ENCODE data around the gene MAPK11.
A peak's percentile ranks its signal among the peaks of the same experiment; 100 is the strongest.

The MAPK11 gene

GRCh38 chr22:50250555-50251476 is 19.4 kb downstream of the MAPK11 start, which contains the start of gene HDAC10:
HDAC10 (minus strand) TSS chr22:50251265; CDS start chr22:50251032, 233 bp downstream.
- DNase-seq: peak in 9 of 56 donors; percentile 24 to 58 (median 42)

- DNase-seq: no peak
These were observed 20.0 kb downstream of the MAPK11 start for GRCh38 chr22:50250249-50250554.

GRCh38 chr22:50249341-50250248 is 20.6 kb downstream of the MAPK11 start:
- DNase-seq: no peak

GRCh38 chr22:50248196-50249081 is 21.7 kb downstream of the MAPK11 start:
- DNase-seq: no peak

GRCh38 chr22:50247748-50248147 is 22.4 kb downstream of the MAPK11 start:
- peak in 4 of 56 donors; percentile 8 to 35 (median 18) for DNase-seq

GRCh38 chr22:50246242-50247175 is 23.7 kb downstream of the MAPK11 start:
- no peak for DNase-seq

- DNase-seq: no peak
These were observed 24.7 kb downstream of the MAPK11 start for GRCh38 chr22:50245214-50246072.

GRCh38 chr22:50244420-50245213 is 25.6 kb downstream of the MAPK11 start, which contains the start of gene TUBGCP6:
TUBGCP6 (minus strand) TSS chr22:50245023; CDS start chr22:50244459, 564 bp downstream.
- peak in 55 of 56 donors; percentile 67 to 98 (median 88) for DNase-seq

- no peak for DNase-seq
These were observed 26.3 kb downstream of the MAPK11 start for GRCh38 chr22:50243685-50244419.

GRCh38 chr22:50242406-50242949 is 27.7 kb downstream of the MAPK11 start:
- DNase-seq: no peak

GRCh38 chr22:50238755-50239154 is 31.4 kb downstream of the MAPK11 start:
- DNase-seq: no peak

GRCh38 chr22:50236731-50237409 is 33.3 kb downstream of the MAPK11 start:
- no peak for DNase-seq

- no peak for DNase-seq
These were observed 37.0 kb downstream of the MAPK11 start for GRCh38 chr22:50233223-50233622.

GRCh38 chr22:50232481-50233151 is 37.6 kb downstream of the MAPK11 start:
- no peak for DNase-seq

GRCh38 chr22:50229370-50229769 is 40.8 kb downstream of the MAPK11 start:
- no peak for DNase-seq

- DNase-seq: no peak
These were observed 41.8 kb downstream of the MAPK11 start for GRCh38 chr22:50228366-50228765.

Data from nucleus accumbens (tissue), 56 donors.